Kidney glomerular epithelial cell (primary cell): ENCODE measurements around the gene AGAP5.
"Not testable (repeated sequence)": the region's sequence is repeated elsewhere in the genome, so short reads cannot be mapped to it uniquely, and the experiment has no call there.

ENCODE experiments used
- DNase-seq: peaks from one replicate; lab custom pipeline; 2025; lab: John Stamatoyannopoulos, UW

The AGAP5 gene

GRCh38 chr10:73714483-73714882 is 16.6 kb upstream of the AGAP5 start:
- DNase-seq, result not testable (repeated sequence)

DNA sequence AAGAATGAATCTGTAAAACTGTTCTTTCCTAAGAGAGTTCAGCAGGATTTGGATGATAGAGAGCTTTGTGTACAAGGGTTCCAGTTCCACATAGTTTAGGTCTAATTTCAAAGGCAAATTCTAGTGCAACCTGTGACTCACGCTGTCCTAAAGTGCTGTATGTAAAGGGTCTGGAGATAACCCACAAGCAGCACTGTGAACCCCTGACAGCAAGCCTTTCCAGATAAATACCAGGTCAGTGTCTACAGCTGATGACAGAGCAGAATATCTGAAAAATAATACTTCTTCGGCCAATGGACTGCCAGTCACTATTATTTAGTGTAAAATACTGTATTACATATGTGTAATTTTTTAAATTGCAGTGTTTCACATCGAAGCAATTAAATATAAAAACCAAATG is 16.0 kb upstream of the AGAP5 start:
- DNase-seq, result not testable (repeated sequence)

GRCh38 chr10:73711683-73712082 is 13.8 kb upstream of the AGAP5 start:
- not testable (repeated sequence) for DNase-seq

GRCh38 chr10:73708122-73708521 is 10.2 kb upstream of the AGAP5 start:
- DNase-seq, result not testable (repeated sequence)

DNA sequence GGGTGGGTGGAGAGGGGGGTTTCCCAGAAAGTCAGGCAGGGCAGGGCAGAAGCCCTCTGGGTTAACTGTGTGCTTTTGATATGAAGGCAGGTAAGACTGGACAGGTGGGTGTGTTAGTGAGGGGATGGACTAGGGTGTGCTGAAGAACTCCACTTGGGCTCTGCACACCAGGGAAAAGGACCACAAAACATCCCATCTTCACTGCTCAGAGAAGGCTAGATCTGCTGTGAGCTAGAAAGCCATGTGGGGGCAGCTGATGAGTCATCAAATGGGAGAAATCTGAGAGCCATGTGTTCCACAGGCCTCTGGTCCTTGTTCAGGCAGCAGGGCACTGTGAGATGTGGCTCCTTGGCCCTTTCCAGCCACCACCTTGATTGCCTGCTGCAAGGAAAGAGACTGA is 9.7 kb upstream of the AGAP5 start:
- DNase-seq, result not testable (repeated sequence)

DNA sequence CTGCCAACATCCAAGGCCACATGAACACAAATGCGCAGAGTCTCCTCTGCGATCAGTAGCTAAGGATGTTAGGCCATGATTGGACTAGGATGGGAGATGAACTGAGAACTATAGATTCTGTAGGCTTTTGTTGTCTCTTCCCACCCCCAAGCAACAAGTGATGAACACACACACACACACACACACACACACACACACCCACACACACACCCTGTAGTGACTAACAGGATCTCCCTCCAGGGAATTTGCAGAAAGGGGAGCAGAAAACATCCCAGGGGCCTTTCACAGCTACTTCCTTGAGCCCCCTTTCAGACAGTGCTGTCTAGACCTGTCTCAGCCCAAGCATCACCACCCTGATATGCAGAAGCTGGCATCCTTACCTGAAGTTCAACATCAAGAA is 8.6 kb upstream of the AGAP5 start:
- not testable (repeated sequence) for DNase-seq

DNA sequence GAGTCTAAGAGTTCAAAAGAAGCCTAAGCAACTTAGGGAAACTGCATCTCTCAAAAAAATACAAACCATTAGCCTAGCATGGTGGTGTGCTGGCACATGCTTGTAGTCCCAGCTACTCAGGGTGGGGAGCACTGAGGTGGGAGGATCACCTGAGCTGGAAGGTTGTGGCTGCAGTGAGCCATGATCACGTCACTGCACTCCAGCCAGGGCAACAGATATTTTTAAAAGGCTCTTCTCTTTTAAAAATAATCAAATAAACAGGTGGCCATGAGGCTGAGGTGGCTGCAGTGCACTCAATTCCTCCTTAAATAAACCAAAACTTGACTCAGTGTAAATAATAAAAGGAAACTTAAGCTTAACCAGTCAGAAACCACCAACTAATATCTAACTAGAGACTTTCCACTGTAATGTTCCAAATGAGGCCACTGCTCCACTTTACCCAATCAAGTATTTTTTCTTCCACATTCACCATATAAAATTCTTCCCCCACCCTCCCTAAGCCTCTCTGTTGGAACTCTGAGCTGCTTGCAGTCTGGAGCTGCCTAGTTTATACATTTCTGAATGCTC is 7.7 kb upstream of the AGAP5 start:
- DNase-seq, result not testable (repeated sequence)

DNA sequence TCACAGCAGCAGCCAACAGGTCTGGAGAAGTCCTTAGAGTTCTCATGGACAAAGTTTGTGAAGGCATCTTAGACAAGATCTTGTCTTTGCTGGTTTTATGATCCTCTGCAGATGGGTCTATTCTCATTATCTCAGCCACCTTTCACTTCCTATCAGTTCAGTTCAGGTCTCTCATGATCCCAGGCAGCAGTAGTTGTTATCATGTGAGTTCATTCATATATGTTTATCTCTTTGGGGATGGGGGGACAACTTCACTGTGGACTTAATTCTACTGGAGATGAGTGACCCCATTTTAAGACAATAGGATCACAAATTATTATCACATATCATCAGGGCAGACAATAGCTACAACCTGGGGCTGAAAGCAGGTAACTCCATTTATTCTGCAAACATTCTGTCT is 6.0 kb upstream of the AGAP5 start:
- not testable (repeated sequence) for DNase-seq

DNA sequence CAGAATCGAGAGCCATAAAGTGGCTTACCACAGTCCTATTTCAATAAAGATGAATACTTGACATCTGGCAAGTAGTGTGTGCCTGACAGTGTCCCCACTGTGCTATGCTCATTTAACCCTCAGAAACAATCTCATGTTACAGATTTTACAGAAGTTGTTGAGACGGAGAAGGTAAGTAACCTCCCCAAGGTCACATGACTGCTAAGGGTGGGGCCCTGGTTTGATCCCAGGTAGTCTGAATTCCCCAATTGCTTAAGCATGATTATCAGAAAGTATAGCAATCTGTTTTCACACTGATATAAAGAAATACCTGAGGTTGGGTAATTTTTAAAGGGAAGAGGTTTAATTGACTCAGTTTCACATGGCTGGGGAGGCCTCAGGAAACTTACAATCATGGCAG is 910 bp upstream of the AGAP5 start:
- not testable (repeated sequence) for DNase-seq

- DNase-seq, result not testable (repeated sequence)
Measured at GRCh38 chr10:73695302-73695701, 2.6 kb downstream of the AGAP5 start.

DNA sequence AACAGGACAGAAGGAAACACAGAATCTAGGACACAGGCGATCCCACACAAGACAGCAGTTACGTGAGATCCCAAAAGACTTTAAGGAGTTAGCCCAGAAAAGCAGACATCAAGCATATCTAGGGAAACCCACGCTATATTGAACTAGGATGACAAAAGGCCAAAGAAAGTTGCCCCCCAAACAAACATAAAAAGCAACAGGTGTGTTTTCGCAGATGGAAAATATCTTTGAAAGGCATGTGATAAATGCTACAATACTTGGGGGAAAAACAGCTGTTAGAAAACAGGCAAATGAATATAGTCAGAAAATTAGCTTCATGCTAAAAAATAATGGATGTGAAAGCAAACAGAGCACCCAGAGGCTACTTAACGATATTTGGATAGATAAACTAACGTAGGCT is 7.2 kb downstream of the AGAP5 start:
- DNase-seq, result not testable (repeated sequence)

- DNase-seq, result not testable (repeated sequence)
Measured at GRCh38 chr10:73689596-73689995, 8.3 kb downstream of the AGAP5 start.

DNA sequence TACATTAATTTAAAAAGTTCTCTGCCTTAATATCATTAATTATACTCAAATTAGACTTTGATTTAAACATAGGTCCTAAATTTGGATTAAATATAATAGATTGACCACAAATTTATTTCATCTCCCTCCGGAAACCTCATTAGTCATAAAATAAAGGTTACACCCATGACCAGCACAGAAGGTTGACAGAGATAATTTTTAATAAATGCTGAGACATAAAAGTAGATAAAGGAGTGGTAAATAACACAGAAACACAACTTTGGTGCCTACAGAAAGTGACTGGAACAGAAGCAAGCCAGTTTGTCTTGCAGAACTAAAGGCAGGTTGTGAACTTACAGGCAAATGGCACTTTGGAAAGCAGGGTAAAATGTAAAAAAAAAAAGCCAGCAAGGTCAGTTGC is 10.3 kb downstream of the AGAP5 start:
- DNase-seq, result not testable (repeated sequence)

DNA sequence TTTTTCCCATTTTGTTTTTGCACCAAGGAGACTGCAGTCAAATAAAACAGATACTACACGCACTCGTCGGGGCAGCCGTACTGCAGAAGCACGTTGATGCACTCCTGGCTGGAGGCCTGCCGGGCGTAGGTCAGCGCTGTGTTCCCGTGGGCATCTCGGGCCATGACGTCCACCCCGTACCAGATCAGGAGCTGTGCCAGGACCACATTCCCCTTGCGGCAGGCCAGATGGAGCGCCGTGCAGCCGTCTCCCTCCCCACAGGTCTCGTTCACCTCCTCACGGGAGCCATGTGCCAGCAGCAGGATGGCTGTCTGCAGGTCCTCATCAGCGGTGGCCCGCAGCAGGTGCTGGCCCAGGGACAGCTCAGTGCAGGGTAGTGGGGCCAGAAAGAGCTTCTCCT is 23.4 kb downstream of the AGAP5 start:
- DNase-seq, result not testable (repeated sequence)

GRCh38 chr10:73668378-73668777 is 29.5 kb downstream of the AGAP5 start:
- DNase-seq, result not testable (repeated sequence)

DNA sequence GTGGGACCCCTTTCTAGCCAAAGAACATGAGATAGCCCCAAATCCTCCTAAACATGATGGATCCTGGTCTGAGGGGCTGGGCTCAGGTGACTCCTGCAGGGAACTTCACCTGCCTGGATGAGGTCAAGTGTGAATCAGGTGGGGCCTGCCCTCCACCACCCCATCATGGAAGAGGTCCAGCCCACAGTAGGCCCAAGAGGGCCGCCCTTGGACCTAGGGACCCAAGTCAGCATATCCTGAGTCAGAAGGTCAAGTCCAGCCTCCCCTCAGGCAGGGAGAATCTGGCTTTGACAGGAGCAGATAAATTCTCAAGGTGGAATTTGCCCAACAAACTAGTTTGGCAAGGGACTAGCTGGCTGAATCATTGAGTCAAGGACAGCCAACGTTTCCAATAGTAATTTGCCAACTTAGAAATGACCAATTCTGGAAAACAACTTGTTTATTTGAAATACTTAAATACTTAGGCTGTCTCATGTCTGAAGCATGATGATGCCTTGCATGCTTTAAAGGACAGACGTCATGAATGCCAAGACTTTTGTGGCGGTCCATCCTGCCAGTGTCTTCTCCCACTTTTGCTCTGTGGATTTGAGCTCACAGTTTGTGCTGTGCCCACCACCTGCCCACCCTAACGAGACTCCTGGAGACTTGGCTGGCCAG is 31.6 kb downstream of the AGAP5 start:
- not testable (repeated sequence) for DNase-seq

DNA sequence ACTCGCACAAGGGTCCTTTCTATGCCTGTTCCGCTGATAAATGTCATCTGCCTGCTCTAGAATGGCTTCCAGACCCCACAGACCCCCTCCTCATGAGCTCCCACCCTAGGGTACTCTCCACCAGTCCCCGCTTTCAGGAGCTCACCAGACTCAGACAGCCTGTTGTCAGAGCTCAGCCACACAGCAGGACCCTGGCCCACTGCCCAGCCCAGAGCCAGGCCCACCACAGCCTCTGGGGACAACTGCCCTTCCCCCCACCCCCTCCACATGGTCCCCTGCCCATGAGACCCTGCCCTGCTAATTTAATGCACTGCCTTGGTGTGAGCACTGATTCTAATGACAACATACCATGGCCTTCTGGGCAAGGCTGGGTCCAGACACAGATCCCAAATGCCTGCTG is 32.3 kb downstream of the AGAP5 start:
- not testable (repeated sequence) for DNase-seq

- DNase-seq, result not testable (repeated sequence)
Measured at GRCh38 chr10:73664156-73665040, 33.5 kb downstream of the AGAP5 start.

GRCh38 chr10:73663621-73664020 is 34.3 kb downstream of the AGAP5 start:
- not testable (repeated sequence) for DNase-seq

- DNase-seq, result not testable (repeated sequence)
Measured at GRCh38 chr10:73662705-73663104, 35.2 kb downstream of the AGAP5 start.

- no peak for DNase-seq
Measured at GRCh38 chr10:73655990-73656298, 42.0 kb downstream of the AGAP5 start, which contains the start of gene SYNPO2L. TSS of gene SYNPO2L (minus strand) at chr10:73656029. CDS start at chr10:73655922, 107 bp downstream.

DNA sequence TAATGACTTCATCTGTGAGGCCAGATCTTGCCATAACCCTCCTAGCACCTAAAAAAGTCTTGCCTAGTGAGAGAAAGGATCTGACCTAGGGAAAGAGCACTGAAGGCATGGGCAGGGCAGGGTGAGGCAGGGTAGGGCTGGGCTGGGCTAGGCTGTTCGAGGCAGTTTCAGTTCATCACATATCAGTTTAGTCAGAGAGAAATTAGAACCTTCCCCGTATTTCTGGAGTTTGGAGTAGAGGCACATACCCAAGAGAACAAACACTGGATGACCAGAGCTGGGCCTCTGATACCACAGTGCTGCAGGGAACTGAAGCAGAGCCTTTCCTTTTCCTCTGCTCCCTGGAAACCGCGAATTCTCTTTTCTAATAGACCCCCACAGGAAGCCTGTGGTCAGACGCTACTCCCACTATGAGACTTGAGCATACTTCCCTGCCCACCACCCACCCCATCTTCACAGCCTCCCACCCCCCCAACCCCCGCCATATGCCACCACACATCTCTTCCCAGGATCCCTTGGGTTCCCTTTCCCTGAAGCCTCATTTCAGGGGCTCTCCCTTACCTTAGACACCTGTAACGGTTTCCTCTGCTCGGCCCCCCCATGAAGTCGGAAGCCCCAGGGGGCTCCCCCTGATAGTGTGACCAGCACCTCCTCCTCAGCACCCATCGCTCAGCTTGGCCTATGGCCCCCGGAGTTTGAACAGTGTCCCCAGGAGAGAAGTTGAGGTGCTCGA is 42.5 kb downstream of the AGAP5 start:
- DNase-seq, result no peak
